Smooth muscle cell (in vitro differentiated cells): ENCODE measurements around the gene SH3BGRL3. TPM values are rescaled to one million over a fixed set of nuclear protein-coding genes. Genes with fewer than 3 reads are reported as not detected.

Experiments used
- DNase-seq: peaks from one replicate; lab custom pipeline; 2025; ENCODE audit not compliant: unreplicated experiment; lab: John Stamatoyannopoulos, UW
- H2AFZ ChIP-seq: fragments of 200-600 bp; sonication (generic); 2 replicates; pipeline ENCODE4 v1.6.0; 2016; ENCODE audit warnings: antibody characterized with exemption, low read depth, mild to moderate bottlenecking
- H3F3A ChIP-seq: fragments of 200-600 bp; sonication (generic); 2 replicates; pipeline ENCODE4 v1.6.0; 2017; ENCODE audit warnings: antibody characterized with exemption, low read depth
- H3K27ac ChIP-seq: fragments of 200-600 bp; sonication (generic); 2 replicates; pipeline ENCODE4 v1.5.1; 2016; ENCODE audit warnings: low read depth, mild to moderate bottlenecking
- H3K27me3 ChIP-seq: fragments of 200-600 bp; sonication (generic); 2 replicates; pipeline ENCODE4 v1.6.1; 2016; ENCODE audit warnings: low read depth, mild to moderate bottlenecking
- H3K36me3 ChIP-seq: fragments of 200-600 bp; sonication (generic); 2 replicates; pipeline ENCODE4 v1.5.1; 2016; ENCODE audit warnings: low read depth
- H3K4me1 ChIP-seq: fragments of 200-600 bp; sonication (generic); 2 replicates; pipeline ENCODE4 v1.5.1; 2016; ENCODE audit warnings: low read depth
- H3K4me2 ChIP-seq: fragments of 200-600 bp; sonication (generic); 2 replicates; pipeline ENCODE4 v1.6.0; 2016; ENCODE audit warnings: mild to moderate bottlenecking
- H3K4me3 ChIP-seq: fragments of 200-600 bp; sonication (generic); 2 replicates; pipeline ENCODE4 v1.5.1; 2016; ENCODE audit warnings: mild to moderate bottlenecking
- H3K79me2 ChIP-seq: fragments of 200-600 bp; sonication (generic); 2 replicates; pipeline ENCODE4 v1.6.0; 2016; ENCODE audit warnings: low read depth, mild to moderate bottlenecking
- H3K9ac ChIP-seq: fragments of 200-600 bp; sonication (generic); 2 replicates; pipeline ENCODE4 v1.6.0; 2016; ENCODE audit warnings: low read depth
- H3K9me3 ChIP-seq: fragments of 200-600 bp; sonication (generic); replicated peaks from 2 replicates; pipeline ENCODE4 v1.5.1; 2016; ENCODE audit warnings: low read depth
- H4K20me1 ChIP-seq: fragments of 200-600 bp; sonication (generic); 2 replicates; pipeline ENCODE4 v1.6.0; 2016; ENCODE audit warnings: low read depth
- WGBS: methylation state at CpG from one replicate; pipeline ENCODE4 v1.1.7; 2016; ENCODE audit warnings: low lambda C conversion rate; 5-methylcytosine and 5-hydroxymethylcytosine counted together
- polyA plus RNA-seq: library from polyadenylated mRNA; unstranded; fragments of >200 nt; fragmentation: Nextera tagmentation; extraction: Ambion mirVana; gene quantifications from 2 replicates; pipeline ENCODE4 v1.2.1, GENCODE V29; 2016
- total RNA-seq: library from RNA; depleted of rRNA; stranded (reverse); fragments of >200 nt; gene quantifications from 2 replicates; pipeline ENCODE4 v1.2.3, GENCODE V29; 2014
- TF ChIP-seq, protein P1 (sequence below): fragments of 200-600 bp; sonication (generic); IDR thresholded peaks from 2 replicates; pipeline ENCODE4 v1.5.1; 2017; ENCODE audit warnings: borderline replicate concordance, mild to moderate bottlenecking, antibody characterized with exemption; ENCODE audit not compliant: insufficient read depth, poor library complexity, severe bottlenecking

Gene SH3BGRL3
- total and polyA plus RNA-seq, 2 experiments from 2014 or later: 241 to 1,367 TPM

DNA sequence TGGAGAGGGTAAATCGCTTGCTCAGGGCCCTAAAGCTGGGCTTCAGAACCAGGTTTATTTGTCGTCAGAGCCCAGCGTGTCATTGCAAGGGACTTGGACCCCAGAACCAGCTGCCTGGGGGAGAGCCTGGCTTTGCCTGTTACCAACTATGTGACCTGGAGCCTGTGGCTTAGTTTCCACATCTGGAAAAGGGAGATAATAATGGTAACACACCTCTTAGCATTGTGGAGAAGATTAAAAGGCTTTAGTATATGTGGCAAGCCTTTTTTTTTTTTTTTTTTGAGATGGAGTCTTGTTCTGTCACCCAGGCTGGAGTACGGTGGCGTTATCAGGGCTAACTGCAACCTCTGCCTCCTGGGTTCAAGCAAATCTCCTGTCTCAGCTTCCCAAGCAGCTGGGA, 50.4 kb downstream of the SH3BGRL3 start:
- H2AFZ ChIP-seq: no peak overlapping the region
- no peak overlapping the region for H3K27ac ChIP-seq
- no peaks in the 10 kb centered on the region for H3K9me3 ChIP-seq
- no peaks in the 10 kb centered on the region for H3K79me2 ChIP-seq
- no peak overlapping the region for H3K4me2 ChIP-seq
- H3K9ac ChIP-seq: no peak overlapping the region
- H4K20me1 ChIP-seq: no peaks in the 10 kb centered on the region
- TF ChIP-seq, protein P1, sequence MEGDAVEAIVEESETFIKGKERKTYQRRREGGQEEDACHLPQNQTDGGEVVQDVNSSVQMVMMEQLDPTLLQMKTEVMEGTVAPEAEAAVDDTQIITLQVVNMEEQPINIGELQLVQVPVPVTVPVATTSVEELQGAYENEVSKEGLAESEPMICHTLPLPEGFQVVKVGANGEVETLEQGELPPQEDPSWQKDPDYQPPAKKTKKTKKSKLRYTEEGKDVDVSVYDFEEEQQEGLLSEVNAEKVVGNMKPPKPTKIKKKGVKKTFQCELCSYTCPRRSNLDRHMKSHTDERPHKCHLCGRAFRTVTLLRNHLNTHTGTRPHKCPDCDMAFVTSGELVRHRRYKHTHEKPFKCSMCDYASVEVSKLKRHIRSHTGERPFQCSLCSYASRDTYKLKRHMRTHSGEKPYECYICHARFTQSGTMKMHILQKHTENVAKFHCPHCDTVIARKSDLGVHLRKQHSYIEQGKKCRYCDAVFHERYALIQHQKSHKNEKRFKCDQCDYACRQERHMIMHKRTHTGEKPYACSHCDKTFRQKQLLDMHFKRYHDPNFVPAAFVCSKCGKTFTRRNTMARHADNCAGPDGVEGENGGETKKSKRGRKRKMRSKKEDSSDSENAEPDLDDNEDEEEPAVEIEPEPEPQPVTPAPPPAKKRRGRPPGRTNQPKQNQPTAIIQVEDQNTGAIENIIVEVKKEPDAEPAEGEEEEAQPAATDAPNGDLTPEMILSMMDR: no peak
- no peak overlapping the region for H3K4me3 ChIP-seq
- WGBS: 92% methylated on average over 4 of the region's 5 CpGs
- no peak for DNase-seq
- no peaks in the 10 kb centered on the region for H3F3A ChIP-seq
- peaks cover 2% of the 10 kb centered on the region for H3K4me1 ChIP-seq
- H3K36me3 ChIP-seq: no peaks in the 10 kb centered on the region
- H3K27me3 ChIP-seq: peaks cover 8% of the 10 kb centered on the region

Other genes with a start within 250 kb of the SH3BGRL3 start
- 0.27 TPM in 1 of 2 replicates, not detected in the other for gene SLC30A2, start 234.0 kb upstream of the SH3BGRL3 start, total RNA-seq
- gene SLC30A2, start 234.0 kb upstream of the SH3BGRL3 start, polyA plus RNA-seq: 0.53 and 0.56 TPM in 2 replicates
- not detected in 2 replicates for gene TRIM63, start 212.5 kb upstream of the SH3BGRL3 start, total RNA-seq
- gene TRIM63, start 212.5 kb upstream of the SH3BGRL3 start, polyA plus RNA-seq: 0.14 and 0.97 TPM in 2 replicates
- gene PDIK1L, start 168.3 kb upstream of the SH3BGRL3 start, total RNA-seq: 3.7 and 4.6 TPM in 2 replicates
- 1.9 and 3.6 TPM in 2 replicates for gene PDIK1L, start 168.3 kb upstream of the SH3BGRL3 start, polyA plus RNA-seq
- not detected in 2 replicates for gene FAM110D, start 121.0 kb upstream of the SH3BGRL3 start, total RNA-seq
- 0.08 TPM in 1 of 2 replicates, not detected in the other for gene FAM110D, start 121.0 kb upstream of the SH3BGRL3 start, polyA plus RNA-seq
- not detected in 2 replicates for gene C1orf232, start 111.1 kb upstream of the SH3BGRL3 start, total RNA-seq
- not detected in 2 replicates for gene C1orf232, start 111.1 kb upstream of the SH3BGRL3 start, polyA plus RNA-seq
- gene ZNF593, start 110.2 kb upstream of the SH3BGRL3 start, total RNA-seq: 9.2 and 38.4 TPM in 2 replicates
- gene ZNF593, start 110.2 kb upstream of the SH3BGRL3 start, polyA plus RNA-seq: 52.4 and 67.7 TPM in 2 replicates
- gene ZNF593OS, start 108.3 kb upstream of the SH3BGRL3 start, total RNA-seq: not detected in 2 replicates
- gene ZNF593OS, start 108.3 kb upstream of the SH3BGRL3 start, polyA plus RNA-seq: 1.5 TPM in 1 of 2 replicates, not detected in the other
- gene CNKSR1, start 102.6 kb upstream of the SH3BGRL3 start, total RNA-seq: 2.6 and 6.6 TPM in 2 replicates
- 1.4 and 8.6 TPM in 2 replicates for gene CNKSR1, start 102.6 kb upstream of the SH3BGRL3 start, polyA plus RNA-seq
- gene CATSPER4, start 89.5 kb upstream of the SH3BGRL3 start, total RNA-seq: not detected in 2 replicates
- gene CATSPER4, start 89.5 kb upstream of the SH3BGRL3 start, polyA plus RNA-seq: not detected in 2 replicates
- 6.0 and 7.9 TPM in 2 replicates for gene CEP85, start 45.9 kb upstream of the SH3BGRL3 start, total RNA-seq
- 3.9 and 8.0 TPM in 2 replicates for gene CEP85, start 45.9 kb upstream of the SH3BGRL3 start, polyA plus RNA-seq
- gene UBXN11, start 26.6 kb downstream of the SH3BGRL3 start, total RNA-seq: 3.3 and 4.8 TPM in 2 replicates
- 17.7 and 20.3 TPM in 2 replicates for gene UBXN11, start 26.6 kb downstream of the SH3BGRL3 start, polyA plus RNA-seq
- gene CD52, start 37.9 kb downstream of the SH3BGRL3 start, total RNA-seq: 1.1 TPM in 1 of 2 replicates, not detected in the other
- 0.39 and 1.3 TPM in 2 replicates for gene CD52, start 37.9 kb downstream of the SH3BGRL3 start, polyA plus RNA-seq
- gene CRYBG2, start 74.0 kb downstream of the SH3BGRL3 start, total RNA-seq: 5.2 and 9.5 TPM in 2 replicates
- 4.1 and 9.8 TPM in 2 replicates for gene CRYBG2, start 74.0 kb downstream of the SH3BGRL3 start, polyA plus RNA-seq
- gene ZNF683, start 92.7 kb downstream of the SH3BGRL3 start, total RNA-seq: not detected in 2 replicates
- not detected in 2 replicates for gene ZNF683, start 92.7 kb downstream of the SH3BGRL3 start, polyA plus RNA-seq
- gene LIN28A, start 130.7 kb downstream of the SH3BGRL3 start, total RNA-seq: not detected in 2 replicates
- 0.08 and 0.13 TPM in 2 replicates for gene LIN28A, start 130.7 kb downstream of the SH3BGRL3 start, polyA plus RNA-seq
- gene DHDDS, start 152.2 kb downstream of the SH3BGRL3 start, total RNA-seq: 37.5 and 56.4 TPM in 2 replicates
- 41.5 and 53.6 TPM in 2 replicates for gene DHDDS, start 152.2 kb downstream of the SH3BGRL3 start, polyA plus RNA-seq
- 170 TPM in 2 replicates for gene HMGN2, start 192.4 kb downstream of the SH3BGRL3 start, total RNA-seq
- 380 and 448 TPM in 2 replicates for gene HMGN2, start 192.4 kb downstream of the SH3BGRL3 start, polyA plus RNA-seq
- 7.9 and 34.6 TPM in 2 replicates for gene RPS6KA1, start 249.7 kb downstream of the SH3BGRL3 start, total RNA-seq
- 10.1 and 15.8 TPM in 2 replicates for gene RPS6KA1, start 249.7 kb downstream of the SH3BGRL3 start, polyA plus RNA-seq